GM10266 (cell line): ENCODE results near the gene FLII.

Experiments
- DNase-seq: peaks from one replicate; pipeline ENCODE4 v3.0.0; 2012; ENCODE audit errors: extremely low spot score
- TF ChIP-seq, protein P1 (sequence below): IDR thresholded peaks from 2 replicates; pipeline ENCODE4 v1.5.1; 2012; ENCODE audit warnings: mild to moderate bottlenecking, low read depth; ENCODE audit not compliant: control insufficient read depth, insufficient read depth; ENCODE audit errors: missing control alignments

Gene FLII

GRCh38 chr17:18213666-18214270 lies 44.8 kb downstream of the FLII start:
- TF ChIP-seq, protein P1, sequence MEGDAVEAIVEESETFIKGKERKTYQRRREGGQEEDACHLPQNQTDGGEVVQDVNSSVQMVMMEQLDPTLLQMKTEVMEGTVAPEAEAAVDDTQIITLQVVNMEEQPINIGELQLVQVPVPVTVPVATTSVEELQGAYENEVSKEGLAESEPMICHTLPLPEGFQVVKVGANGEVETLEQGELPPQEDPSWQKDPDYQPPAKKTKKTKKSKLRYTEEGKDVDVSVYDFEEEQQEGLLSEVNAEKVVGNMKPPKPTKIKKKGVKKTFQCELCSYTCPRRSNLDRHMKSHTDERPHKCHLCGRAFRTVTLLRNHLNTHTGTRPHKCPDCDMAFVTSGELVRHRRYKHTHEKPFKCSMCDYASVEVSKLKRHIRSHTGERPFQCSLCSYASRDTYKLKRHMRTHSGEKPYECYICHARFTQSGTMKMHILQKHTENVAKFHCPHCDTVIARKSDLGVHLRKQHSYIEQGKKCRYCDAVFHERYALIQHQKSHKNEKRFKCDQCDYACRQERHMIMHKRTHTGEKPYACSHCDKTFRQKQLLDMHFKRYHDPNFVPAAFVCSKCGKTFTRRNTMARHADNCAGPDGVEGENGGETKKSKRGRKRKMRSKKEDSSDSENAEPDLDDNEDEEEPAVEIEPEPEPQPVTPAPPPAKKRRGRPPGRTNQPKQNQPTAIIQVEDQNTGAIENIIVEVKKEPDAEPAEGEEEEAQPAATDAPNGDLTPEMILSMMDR: no peak
- DNase-seq: no peak

DNA sequence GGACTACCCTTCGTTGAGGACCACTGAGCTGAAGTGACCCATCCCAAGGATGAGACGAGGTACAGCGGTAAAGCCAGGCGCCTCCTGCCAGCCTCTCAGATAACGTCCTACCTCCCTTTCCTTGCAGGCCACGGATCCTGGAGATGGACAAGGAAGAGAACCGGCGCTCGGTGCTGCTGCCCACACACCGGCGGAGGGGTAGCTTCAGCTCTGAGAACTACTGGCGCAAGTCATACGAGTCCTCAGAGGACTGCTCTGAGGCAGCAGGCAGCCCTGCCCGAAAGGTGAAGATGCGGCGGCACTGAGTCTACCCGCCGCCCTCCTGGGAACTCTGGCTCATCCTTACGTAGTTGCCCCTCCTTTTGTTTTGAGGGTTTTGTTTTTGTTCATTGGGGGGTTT lies 50.4 kb downstream of the FLII start:
- TF ChIP-seq, protein P1: no peak
- DNase-seq: no peak

- no peak for DNase-seq
- TF ChIP-seq, protein P1: no peak
Observed at GRCh38 chr17:18206962-18207361, 51.6 kb downstream of the FLII start.

DNA sequence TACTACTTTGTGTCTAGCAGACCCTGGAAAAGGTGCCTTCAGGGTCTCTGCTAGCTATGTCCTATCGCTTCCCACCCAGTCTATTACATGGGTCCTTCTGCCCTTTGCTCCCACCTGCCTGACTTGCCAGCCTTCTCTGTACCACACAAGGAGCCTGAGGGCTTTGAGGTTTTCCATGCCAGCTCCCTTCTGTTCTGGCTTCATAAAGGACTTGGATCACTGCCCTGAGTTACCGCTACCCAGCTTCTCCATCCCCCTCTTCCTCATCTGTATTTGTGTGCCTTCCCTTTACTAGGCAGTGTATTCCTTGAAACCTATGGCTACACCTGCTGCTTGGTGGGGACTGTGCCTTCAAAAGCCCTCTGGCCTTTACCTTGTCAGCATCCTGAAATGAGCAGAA lies 52.7 kb downstream of the FLII start:
- no peak for DNase-seq
- TF ChIP-seq, protein P1: no peak

GRCh38 chr17:18203308-18203707 lies 55.2 kb downstream of the FLII start:
- no peak for DNase-seq

DNA sequence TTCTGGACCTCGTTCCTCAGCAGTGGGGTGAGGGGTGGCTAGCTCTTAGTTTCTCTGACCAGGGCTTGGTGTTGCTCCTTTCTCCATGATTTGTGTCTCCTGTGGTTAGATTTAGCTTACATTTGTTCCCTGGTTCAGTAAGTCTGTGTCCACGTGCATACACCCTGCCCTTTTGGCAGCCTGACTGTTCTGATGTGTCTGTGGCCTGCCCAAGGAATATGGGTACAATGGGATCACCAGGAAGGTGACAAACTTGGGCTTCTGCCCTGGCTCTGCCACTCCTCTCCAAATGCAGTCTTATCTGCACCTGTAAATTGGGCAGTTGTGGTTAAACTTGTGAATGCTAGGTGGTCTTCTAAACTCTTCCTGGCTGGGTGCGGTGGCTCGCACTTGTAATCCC lies 57.4 kb downstream of the FLII start:
- TF ChIP-seq, protein P1: no peak

More at GRCh38 chr17:18203308-18203707, 55.2 kb downstream of the FLII start:
- TF ChIP-seq, protein P1: no peak

DNA sequence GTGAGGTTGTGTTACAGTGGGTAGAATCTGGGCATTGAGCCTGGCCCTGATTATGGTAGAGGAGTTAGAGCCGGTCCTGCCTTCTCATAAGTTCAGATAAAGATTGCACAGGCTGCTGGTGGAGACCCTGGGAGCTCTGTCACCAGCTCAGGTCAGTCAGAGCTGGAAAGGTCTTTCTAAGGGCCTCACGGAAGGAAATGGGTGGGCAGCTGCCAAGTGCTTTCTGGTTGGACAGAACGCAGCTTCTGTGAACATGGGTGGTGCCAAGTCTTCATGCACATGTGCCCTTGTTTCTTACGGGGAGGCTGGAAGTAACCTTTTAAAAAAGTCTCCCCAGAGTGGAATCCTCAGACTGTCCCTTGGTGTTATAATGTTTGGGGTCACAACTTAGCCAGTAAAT lies 60.0 kb downstream of the FLII start:
- TF ChIP-seq, protein P1: no peak

More for the DNA sequence above, 57.4 kb downstream of the FLII start:
- DNase-seq: no peak

More for the DNA sequence above, 60.0 kb downstream of the FLII start:
- no peak for DNase-seq
